CD14-positive monocyte (primary cell): ENCODE results near the gene SLC35A2. TPM values are rescaled to one million over a fixed set of nuclear protein-coding genes. Genes with fewer than 3 reads are reported as not detected.

Source experiments
- DNase-seq, 3 donors: peaks; one replicate each; pipeline ENCODE4 v3.0.0-alpha.2; 2011 to 2022
- H2AFZ ChIP-seq: 2 replicates; pipeline ENCODE4 v1.6.0; 2012; ENCODE audit warnings: mild to moderate bottlenecking, low read depth, low read length, inconsistent platforms; ENCODE audit not compliant: insufficient read depth, poor library complexity, severe bottlenecking
- H3K27ac ChIP-seq, 2 donors: 1 replicate in 1 of 2; 2 replicates in 1 of 2; pipeline ENCODE4 v1.5.1; 2012 to 2013; ENCODE audit warnings: low read length in 2 of 2, control low read depth in 1 of 2, inconsistent platforms in 1 of 2, low read depth in 1 of 2, mild to moderate bottlenecking in 1 of 2
- H3K27me3 ChIP-seq, 2 donors: one replicate each; pipeline versions ENCODE4 v1.6.0 to v1.6.1; 2011 to 2013; ENCODE audit warnings: low read length in 2 of 2; ENCODE audit not compliant: control insufficient read depth in 2 of 2, insufficient read depth in 2 of 2
- H3K36me3 ChIP-seq, 2 donors: replicated peaks in 1 of 2; 1 replicate in 1 of 2; 2 replicates in 1 of 2; pipeline versions ENCODE4 v1.5.1 to v1.6.1; 2012 to 2013; ENCODE audit warnings: low read length in 2 of 2, control low read depth in 1 of 2, inconsistent platforms in 1 of 2, mild to moderate bottlenecking in 1 of 2; ENCODE audit not compliant: insufficient read depth in 2 of 2, control insufficient read depth in 1 of 2
- H3K4me1 ChIP-seq, 2 donors: 1 replicate in 1 of 2; 2 replicates in 1 of 2; pipeline versions ENCODE4 v1.5.1 to v1.6.1; 2012 to 2013; ENCODE audit warnings: low read length in 2 of 2, control low read depth in 1 of 2, inconsistent platforms in 1 of 2, mild to moderate bottlenecking in 1 of 2, moderate library complexity in 1 of 2; ENCODE audit not compliant: insufficient read depth in 2 of 2, control insufficient read depth in 1 of 2
- H3K4me2 ChIP-seq: replicated peaks from 2 replicates; pipeline ENCODE3; 2012; ENCODE audit warnings: low read length, moderate library complexity, mild to moderate bottlenecking; ENCODE audit not compliant: poor library complexity, severe bottlenecking; ENCODE audit errors: extremely low read depth
- H3K4me3 ChIP-seq, 3 experiments: fragments of 200-600 bp in 1 of 3; sonication (generic) in 1 of 3; replicated peaks in 1 of 3; 1 replicate in 2 of 3; 2 replicates in 1 of 3; pipeline ENCODE4 v1.5.1; 2011 to 2013; ENCODE audit warnings: low read length in 3 of 3, mild to moderate bottlenecking in 3 of 3, control low read depth in 2 of 3, low read depth in 2 of 3, inconsistent platforms in 1 of 3, moderate library complexity in 1 of 3
- H3K79me2 ChIP-seq: 2 replicates; pipeline ENCODE4 v1.6.0; 2012; ENCODE audit warnings: mild to moderate bottlenecking, control low read depth, inconsistent platforms, low read length, moderate library complexity; ENCODE audit not compliant: insufficient read depth
- H3K9ac ChIP-seq: 2 replicates; pipeline ENCODE4 v1.6.0; 2017; ENCODE audit warnings: low read length, mild to moderate bottlenecking; ENCODE audit not compliant: insufficient read depth, poor library complexity, severe bottlenecking
- H3K9me3 ChIP-seq, 2 donors: replicated peaks in 1 of 2; 1 replicate in 1 of 2; 2 replicates in 1 of 2; pipeline versions ENCODE4 v1.5.1 to v1.6.1; 2012 to 2013; ENCODE audit warnings: low read length in 2 of 2, control low read depth in 1 of 2; ENCODE audit not compliant: control insufficient read depth in 1 of 2, insufficient read depth in 1 of 2
- H4K20me1 ChIP-seq: 2 replicates; pipeline ENCODE4 v1.6.0; 2012; ENCODE audit warnings: mild to moderate bottlenecking, low read length, control low read depth, moderate library complexity; ENCODE audit not compliant: insufficient read depth
- H3K27ac Mint-ChIP-seq, 7 donors: one replicate each; pipeline ENCODE4 v1.8.0; 2020; ENCODE audit warnings: mild to moderate bottlenecking in 7 of 7, mixed read lengths in 7 of 7, moderate library complexity in 6 of 7, inconsistent platforms in 2 of 7
- H3K27me3 Mint-ChIP-seq, 3 donors: one replicate each; pipeline ENCODE4 v1.8.0; 2021 to 2022; ENCODE audit warnings: low read depth in 3 of 3, mild to moderate bottlenecking in 3 of 3, mixed read lengths in 3 of 3, moderate library complexity in 3 of 3, inconsistent platforms in 1 of 3
- H3K36me3 Mint-ChIP-seq, 2 donors: one replicate each; pipeline ENCODE4 v1.8.0; 2020; ENCODE audit warnings: mixed read lengths in 2 of 2, inconsistent platforms in 1 of 2, mild to moderate bottlenecking in 1 of 2
- H3K4me1 Mint-ChIP-seq: one replicate; pipeline ENCODE4 v1.8.0; 2020; ENCODE audit warnings: mild to moderate bottlenecking, mixed read lengths
- H3K4me3 Mint-ChIP-seq, 2 donors: one replicate each; pipeline ENCODE4 v1.8.0; 2020; ENCODE audit warnings: mild to moderate bottlenecking in 2 of 2, mixed read lengths in 2 of 2, moderate library complexity in 1 of 2
- H3K9me3 Mint-ChIP-seq, 7 donors: one replicate each; pipeline ENCODE4 v1.8.0; 2020 to 2022; ENCODE audit warnings: mixed read lengths in 7 of 7, mild to moderate bottlenecking in 6 of 7, moderate library complexity in 6 of 7, inconsistent platforms in 2 of 7
- WGBS: methylation state at CpG from one replicate; pipeline ENCODE4 v1.1.5; 2013; ENCODE audit warnings: missing lambda C conversion rate; ENCODE audit not compliant: insufficient coverage; 5-methylcytosine and 5-hydroxymethylcytosine counted together
- intact Hi-C, 2 donors: fragments of 100-400 bp; cut with micrococcal nuclease; formaldehyde crosslinking; loops; one replicate each; pipeline versions ENCODE4 v1.15.0 to v1.15.1; 2023
- polyA plus RNA-seq, 3 donors: library from polyadenylated mRNA; depleted of rRNA in 1 of 3; unstranded in 2 of 3; stranded (reverse) in 1 of 3; fragments of 300-500 nt in 2 of 3; fragments of >200 nt in 1 of 3; fragmentation: Illumina TruSeq in 2 of 3; gene quantifications; 1 replicate in 2 of 3; 2 replicates in 1 of 3; pipeline ENCODE4 v1.2.3, GENCODE V29; 2012 to 2021
- TF ChIP-seq, protein P1 (sequence below): fragments of 200-600 bp; IDR thresholded peaks from one replicate; pipeline ENCODE4 v1.8.0; 2022; ENCODE audit warnings: antibody characterized with exemption, mild to moderate bottlenecking

SLC35A2 gene
- polyA plus RNA-seq, 3 donors, result 14.3 to 21.6 (median 18.4) TPM

GRCh38 chrX:48948589-48948988 lies 37.1 kb upstream of the SLC35A2 start:
- Mint-ChIP-seq H3K9me3 (peaks cover 0 to 3% (median 0%) of the 10 kb centered on the region in 7 donors), H3K27ac (peak overlapping the region in 1 of 7 donors; percentile 27), H3K36me3 (peaks cover 5 to 28% of the 10 kb centered on the region in 2 donors), H3K4me1 (peaks cover 19% of the 10 kb centered on the region), H3K4me3 (no peak overlapping the region), H3K27me3 (peaks cover 0 to 3% (median 0%) of the 10 kb centered on the region in 3 donors)
- Histone ChIP-seq H3K27me3 (no peaks in the 10 kb centered on the region), H3K9ac (no peak overlapping the region), H3K4me2 (no peak overlapping the region), H3K4me1 (peaks cover 5 to 8% of the 10 kb centered on the region in 2 donors), H4K20me1 (peaks cover 74% of the 10 kb centered on the region), H3K4me3 (no peak overlapping the region), H3K36me3 (peaks cover 7 to 24% of the 10 kb centered on the region in 2 donors), H3K9me3 (no peaks in the 10 kb centered on the region), H3K27ac (no peak overlapping the region), H3K79me2 (peaks cover 76% of the 10 kb centered on the region), H2AFZ (no peak overlapping the region)
- no peak for DNase-seq
- TF ChIP-seq, protein P1, sequence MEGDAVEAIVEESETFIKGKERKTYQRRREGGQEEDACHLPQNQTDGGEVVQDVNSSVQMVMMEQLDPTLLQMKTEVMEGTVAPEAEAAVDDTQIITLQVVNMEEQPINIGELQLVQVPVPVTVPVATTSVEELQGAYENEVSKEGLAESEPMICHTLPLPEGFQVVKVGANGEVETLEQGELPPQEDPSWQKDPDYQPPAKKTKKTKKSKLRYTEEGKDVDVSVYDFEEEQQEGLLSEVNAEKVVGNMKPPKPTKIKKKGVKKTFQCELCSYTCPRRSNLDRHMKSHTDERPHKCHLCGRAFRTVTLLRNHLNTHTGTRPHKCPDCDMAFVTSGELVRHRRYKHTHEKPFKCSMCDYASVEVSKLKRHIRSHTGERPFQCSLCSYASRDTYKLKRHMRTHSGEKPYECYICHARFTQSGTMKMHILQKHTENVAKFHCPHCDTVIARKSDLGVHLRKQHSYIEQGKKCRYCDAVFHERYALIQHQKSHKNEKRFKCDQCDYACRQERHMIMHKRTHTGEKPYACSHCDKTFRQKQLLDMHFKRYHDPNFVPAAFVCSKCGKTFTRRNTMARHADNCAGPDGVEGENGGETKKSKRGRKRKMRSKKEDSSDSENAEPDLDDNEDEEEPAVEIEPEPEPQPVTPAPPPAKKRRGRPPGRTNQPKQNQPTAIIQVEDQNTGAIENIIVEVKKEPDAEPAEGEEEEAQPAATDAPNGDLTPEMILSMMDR, result no peak
- intact Hi-C loops, result loop anchor here (5.0 to 10.0 kb wide), 2 partner anchors 54 to 56 kb away; partner anchors contain the start of genes PQBP1 (in 1 of the 2) and TIMM17B (in 1 of the 2)
- WGBS, result no CpG with 5 or more reads among the region's 1 CpG

DNA sequence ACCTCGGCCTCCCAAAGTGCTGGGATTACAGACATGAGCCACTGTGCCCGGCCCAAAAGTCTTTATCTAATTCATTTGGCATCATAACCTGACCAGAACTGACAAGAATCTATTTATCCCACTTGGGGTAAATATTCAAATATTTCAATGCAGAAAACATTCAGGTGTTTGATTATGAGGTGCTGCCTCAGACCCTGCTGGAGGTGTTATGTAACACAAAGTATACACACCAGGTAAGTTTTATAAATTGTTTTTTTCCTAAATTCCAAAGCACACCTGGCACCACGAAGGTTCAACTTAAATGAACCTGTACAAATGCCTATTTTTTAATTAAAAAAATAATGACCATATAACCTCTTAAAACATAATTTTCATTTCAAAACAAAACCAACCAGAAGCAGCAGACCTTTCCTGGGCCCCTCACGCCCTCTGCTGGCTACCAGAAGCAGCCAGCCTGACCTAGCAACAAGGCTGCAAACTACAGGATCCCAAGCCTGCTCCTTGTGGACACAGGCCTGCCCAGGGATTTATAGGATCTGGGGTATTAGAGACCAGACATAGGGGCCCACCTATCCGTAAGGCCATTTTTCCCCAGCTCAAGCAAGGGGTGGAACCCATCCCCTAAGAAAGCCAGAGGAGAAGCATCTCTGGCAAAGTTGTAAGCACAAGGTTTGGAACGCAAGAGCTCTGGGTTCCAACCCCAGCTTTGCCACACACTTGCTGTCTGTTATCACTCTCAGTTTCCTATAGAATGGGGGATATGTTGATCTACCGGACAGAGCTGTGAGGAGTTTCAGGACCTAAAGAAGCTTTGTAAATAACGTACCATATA lies 34.3 kb upstream of the SLC35A2 start:
- no peaks in the 10 kb centered on the region for H3K9me3 ChIP-seq
- no peaks in the 10 kb centered on the region for H3K4me1 ChIP-seq
- peak; percentile 31 to 46 (median 42) for DNase-seq
- H3K27me3 Mint-ChIP-seq, result peaks cover 0 to 3% (median 0%) of the 10 kb centered on the region in 3 donors
- H3K4me3 ChIP-seq, result no peak overlapping the region
- peak overlapping the region in 6 of 7 donors; percentile 30 to 81 (median 50) for H3K27ac Mint-ChIP-seq
- WGBS, result no CpG with 5 or more reads among the region's 8 CpGs
- peaks cover 23 to 46% of the 10 kb centered on the region in 2 donors for H3K36me3 Mint-ChIP-seq
- intact Hi-C loops, result loop anchor here (5.0 to 10.0 kb wide), 2 partner anchors 51 to 53 kb away; partner anchors contain the start of genes PQBP1 (in 1 of the 2) and TIMM17B (in 1 of the 2)
- H3K4me1 Mint-ChIP-seq, result peaks cover 8% of the 10 kb centered on the region
- no peaks in the 10 kb centered on the region for H3K27me3 ChIP-seq
- H3K4me2 ChIP-seq, result no peak overlapping the region
- no peak overlapping the region for H3K4me3 Mint-ChIP-seq
- H3K79me2 ChIP-seq, result peaks cover 61% of the 10 kb centered on the region
- peaks cover 52% of the 10 kb centered on the region for H4K20me1 ChIP-seq
- no peaks in the 10 kb centered on the region for H3K9me3 Mint-ChIP-seq
- no peak overlapping the region for H2AFZ ChIP-seq
- peaks cover 11 to 44% of the 10 kb centered on the region in 2 donors for H3K36me3 ChIP-seq
- no peak overlapping the region for H3K27ac ChIP-seq
- TF ChIP-seq, protein P1, result peak; percentile 73
- H3K9ac ChIP-seq, result no peak overlapping the region
